ENCODE measurements around the gene C1QL2.

Gene C1QL2

GRCh38 chr2:119158563-119159347, at the start of gene C1QL2:
C1QL2 (minus strand) TSS chr2:119158751; CDS start chr2:119158269, 482 bp downstream.
- DNase-seq = no peak

GRCh38 chr2:119207447-119207846, 48.9 kb upstream of the C1QL2 start:
- no peak for DNase-seq

GRCh38 chr2:119206201-119206600, 47.6 kb upstream of the C1QL2 start:
- no peak for DNase-seq

GRCh38 chr2:119205001-119205706, 46.6 kb upstream of the C1QL2 start:
- DNase-seq = no peak

GRCh38 chr2:119204525-119204924, 46.0 kb upstream of the C1QL2 start:
- no peak for DNase-seq

- DNase-seq = no peak
These were observed 44.2 kb upstream of the C1QL2 start for GRCh38 chr2:119202610-119203310.

GRCh38 chr2:119201815-119202214, 43.3 kb upstream of the C1QL2 start:
- DNase-seq = no peak

- DNase-seq = no peak
These were observed 39.8 kb upstream of the C1QL2 start for GRCh38 chr2:119198240-119198840.

- DNase-seq = no peak
These were observed 39.1 kb upstream of the C1QL2 start for GRCh38 chr2:119197529-119198239.

- DNase-seq = no peak
These were observed 38.5 kb upstream of the C1QL2 start for GRCh38 chr2:119197126-119197405.

- DNase-seq = no peak
These were observed 38.0 kb upstream of the C1QL2 start for GRCh38 chr2:119196301-119197125.

- no peak for DNase-seq
These were observed 37.3 kb upstream of the C1QL2 start for GRCh38 chr2:119195887-119196286.

- DNase-seq = no peak
These were observed 36.5 kb upstream of the C1QL2 start for GRCh38 chr2:119195001-119195400.

- no peak for DNase-seq
These were observed 34.3 kb upstream of the C1QL2 start for GRCh38 chr2:119192893-119193292.

GRCh38 chr2:119190321-119191111, 32.0 kb upstream of the C1QL2 start:
- no peak for DNase-seq

- no peak for DNase-seq
These were observed 26.0 kb upstream of the C1QL2 start for GRCh38 chr2:119184512-119184911.

- no peak for DNase-seq
These were observed 23.4 kb upstream of the C1QL2 start for GRCh38 chr2:119181791-119182445.

- no peak for DNase-seq
These were observed 22.8 kb upstream of the C1QL2 start for GRCh38 chr2:119181391-119181790.

GRCh38 chr2:119180892-119181291, 22.3 kb upstream of the C1QL2 start:
- no peak for DNase-seq

- no peak for DNase-seq
These were observed 21.4 kb upstream of the C1QL2 start for GRCh38 chr2:119179991-119180390.

GRCh38 chr2:119179202-119179601, 20.7 kb upstream of the C1QL2 start:
- DNase-seq = no peak
